ENCODE data around the gene TMEM80.
"Not testable (repeated sequence)": the region's sequence is repeated elsewhere in the genome, so short reads cannot be mapped to it uniquely, and the experiment has no call there.

DNA sequence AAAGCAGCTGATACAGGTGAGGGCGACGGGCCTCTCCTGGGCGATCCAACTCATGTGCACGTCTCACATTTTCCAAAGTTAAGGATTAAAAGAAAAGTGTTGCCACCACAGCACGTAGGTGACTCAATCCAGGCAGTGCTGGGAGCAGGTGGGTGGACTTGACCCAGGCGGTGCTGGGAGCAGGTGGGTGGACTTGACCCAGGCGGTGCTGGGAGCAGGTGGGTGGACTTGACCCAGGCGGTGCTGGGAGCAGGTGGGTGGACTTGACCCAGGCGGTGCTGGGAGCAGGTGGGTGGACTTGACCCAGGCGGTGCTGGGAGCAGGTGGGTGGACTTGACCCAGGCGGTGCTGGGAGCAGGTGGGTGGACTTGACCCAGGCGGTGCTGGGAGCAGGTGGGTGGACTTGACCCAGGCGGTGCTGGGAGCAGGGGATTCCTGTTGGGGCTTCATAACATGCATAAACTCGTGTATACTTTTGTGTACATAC, 47.9 kb upstream of the TMEM80 start:
- TF ChIP-seq CTCF (IDR thresholded peaks at IDR 0.05 in 8 of 11, conservative IDR thresholded peaks at IDR 0.05 in 3 of 11); POLR2A (IDR thresholded peaks at IDR 0.05); POLR2AphosphoS5 (IDR thresholded peaks at IDR 0.05): not testable (repeated sequence)
